SK-N-SH (cell line): ENCODE data around the gene IRF1.

Source experiments
- CTCF ChIP-seq: fragments of 200-600 bp; sonication (generic); IDR thresholded peaks from 2 replicates; pipeline ENCODE4 v1.6.1; 2017; ENCODE audit warnings: antibody characterized with exemption, mild to moderate bottlenecking, moderate library complexity
- EZH2phosphoT487 ChIP-seq: fragments of 200-600 bp; sonication (generic); IDR thresholded peaks from 2 replicates; pipeline ENCODE4 v1.6.1; 2017; ENCODE audit warnings: low read depth, mixed run types, mild to moderate bottlenecking, antibody characterized with exemption, moderate library complexity, borderline replicate concordance
- MAX ChIP-seq: IDR thresholded peaks from 2 replicates; pipeline ENCODE4 v1.4.0; 2012; ENCODE audit warnings: low read depth
- MXI1 ChIP-seq: IDR thresholded peaks from 2 replicates; pipeline ENCODE4 v1.6.1; 2012; ENCODE audit warnings: mild to moderate bottlenecking, low read depth, low read length, improper control_type of control experiment
- REST ChIP-seq: IDR thresholded peaks from 2 replicates; pipeline ENCODE4 v1.6.1; 2012; ENCODE audit warnings: mild to moderate bottlenecking, low read depth, low read length, moderate library complexity
- RFX5 ChIP-seq: IDR thresholded peaks from 2 replicates; pipeline ENCODE4 v1.6.1; 2012; ENCODE audit warnings: mild to moderate bottlenecking, improper control_type of control experiment, low read length
- RXRA ChIP-seq: IDR thresholded peaks from 2 replicates; pipeline ENCODE4 v1.4.0; 2012; ENCODE audit warnings: low read depth, mild to moderate bottlenecking, borderline replicate concordance
- SIN3A ChIP-seq: IDR thresholded peaks from 2 replicates; pipeline ENCODE4 v1.6.1; 2012; ENCODE audit warnings: low read depth, mild to moderate bottlenecking, low read length, moderate library complexity, borderline replicate concordance
- TAF1 ChIP-seq: IDR thresholded peaks from 2 replicates; pipeline ENCODE4 v1.6.1; 2012; ENCODE audit warnings: low read depth, mild to moderate bottlenecking, low read length, moderate library complexity, borderline replicate concordance
- TCF12 ChIP-seq: IDR thresholded peaks from 2 replicates; pipeline ENCODE4 v1.4.0; 2012

- TF ChIP-seq CTCF (no peak), MAX (no peak), RXRA (no peak), EZH2phosphoT487 (no peak), TAF1 (no peak), REST (no peak), TCF12 (no peak), SIN3A (no peak), RFX5 (no peak), MXI1 (no peak)
Measured at GRCh38 chr5:132481596-132482211, 8.9 kb downstream of the IRF1 start.
